ENCODE measurements around the gene ARX. TPM values are rescaled to one million over a fixed set of nuclear protein-coding genes. Genes with fewer than 3 reads are reported as not detected.

The ARX gene
- total RNA-seq, 1 donor from 2014 or later: not detected

GRCh38 chrX:25003066-25003849 is 12.5 kb downstream of the ARX start:
- no peak overlapping the region for H3K27ac ChIP-seq (ENCODE audit: low read depth, low read length)
- H4K20me1 ChIP-seq (ENCODE audit: insufficient read depth, low read length): peaks cover 8% of the 10 kb centered on the region
- peaks cover 2% of the 10 kb centered on the region for H3K9me3 Mint-ChIP-seq (ENCODE audit: unreplicated experiment)
- peak overlapping the region; percentile 40 for H3K4me3 Mint-ChIP-seq (ENCODE audit: unreplicated experiment)
- no peaks in the 10 kb centered on the region for H3K4me1 Mint-ChIP-seq (ENCODE audit: low read depth, unreplicated experiment)
- no peak for FAIRE-seq
- DNase-seq (ENCODE audit: low read depth): no peak
- H3K27me3 Mint-ChIP-seq (ENCODE audit: low read depth, unreplicated experiment): peaks cover 54% of the 10 kb centered on the region
- H2AFZ ChIP-seq (ENCODE audit: low read depth, low read length): no peak overlapping the region
- H3K36me3 ChIP-seq (ENCODE audit: insufficient read depth, low read length): no peaks in the 10 kb centered on the region
- H3K9ac ChIP-seq (ENCODE audit: low read length): peak overlapping the region; percentile 14
- no peak overlapping the region for H3K27ac Mint-ChIP-seq (ENCODE audit: unreplicated experiment)
- no peaks in the 10 kb centered on the region for H3K79me2 ChIP-seq (ENCODE audit: insufficient read depth, low read length)
- TF ChIP-seq CTCF (IDR thresholded peaks at IDR 0.05; ENCODE audit: insufficient read depth, low read depth, low read length): no peak
- no peak for TF ChIP-seq EZH2 (IDR thresholded peaks at IDR 0.05; ENCODE audit: insufficient read depth, low read length)
- H3K4me3 ChIP-seq (ENCODE audit: insufficient read depth, low read depth, low read length): no peak overlapping the region
- H3K9me3 ChIP-seq (ENCODE audit: insufficient read depth, low read depth, low read length): no peaks in the 10 kb centered on the region
- peaks cover 31% of the 10 kb centered on the region for H3K27me3 ChIP-seq (ENCODE audit: insufficient read depth, low read length)
- peak overlapping the region; percentile 67 for H3K4me2 ChIP-seq (ENCODE audit: low read length)
- H3K4me1 ChIP-seq (ENCODE audit: insufficient read depth, low read length): no peaks in the 10 kb centered on the region
- H3K36me3 Mint-ChIP-seq (ENCODE audit: low read depth, unreplicated experiment): no peaks in the 10 kb centered on the region

DNA sequence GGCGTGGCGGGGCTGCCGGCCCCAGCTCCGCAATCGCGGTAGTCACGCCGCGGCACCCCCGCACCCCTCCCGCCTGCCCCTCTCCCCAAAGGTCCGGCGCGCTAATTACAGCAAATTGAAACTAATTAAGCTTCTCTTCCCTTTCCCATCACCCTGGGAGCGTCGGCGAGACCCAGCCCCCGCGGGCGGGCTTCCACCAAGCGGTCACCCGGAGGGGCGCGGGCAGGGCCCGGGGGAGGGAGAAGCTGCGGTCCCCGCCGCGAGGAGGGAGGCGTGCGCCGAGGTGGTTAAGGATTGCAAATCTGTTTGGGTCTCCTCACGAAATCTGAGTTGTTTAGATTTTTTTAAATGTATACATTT is 13.1 kb downstream of the ARX start:
- Histone ChIP-seq H4K20me1 (ENCODE audit: insufficient read depth, low read length) (peaks cover 8% of the 10 kb centered on the region), H3K4me2 (ENCODE audit: low read length) (peak overlapping the region; percentile 67), H3K79me2 (ENCODE audit: insufficient read depth, low read length) (no peaks in the 10 kb centered on the region), H3K9me3 (ENCODE audit: insufficient read depth, low read depth, low read length) (no peaks in the 10 kb centered on the region), H3K27me3 (ENCODE audit: insufficient read depth, low read length) (peaks cover 25% of the 10 kb centered on the region), H3K9ac (ENCODE audit: low read length) (peak overlapping the region; percentile 14), H3K4me3 (ENCODE audit: insufficient read depth, low read depth, low read length) (peak overlapping the region; percentile 17), H3K36me3 (ENCODE audit: insufficient read depth, low read length) (no peaks in the 10 kb centered on the region), H3K27ac (ENCODE audit: low read depth, low read length) (no peak overlapping the region), H3K4me1 (ENCODE audit: insufficient read depth, low read length) (no peaks in the 10 kb centered on the region), H2AFZ (ENCODE audit: low read depth, low read length) (no peak overlapping the region)
- TF ChIP-seq CTCF (IDR thresholded peaks at IDR 0.05; ENCODE audit: insufficient read depth, low read depth, low read length): no peak
- TF ChIP-seq EZH2 (IDR thresholded peaks at IDR 0.05; ENCODE audit: insufficient read depth, low read length): no peak
- H3K36me3 Mint-ChIP-seq (ENCODE audit: low read depth, unreplicated experiment): no peaks in the 10 kb centered on the region
- H3K27ac Mint-ChIP-seq (ENCODE audit: unreplicated experiment): no peak overlapping the region
- H3K9me3 Mint-ChIP-seq (ENCODE audit: unreplicated experiment): peaks cover 2% of the 10 kb centered on the region
- H3K27me3 Mint-ChIP-seq (ENCODE audit: low read depth, unreplicated experiment): peaks cover 50% of the 10 kb centered on the region
- no peak for DNase-seq (ENCODE audit: low read depth)
- no peaks in the 10 kb centered on the region for H3K4me1 Mint-ChIP-seq (ENCODE audit: low read depth, unreplicated experiment)
- no peak for FAIRE-seq
- H3K4me3 Mint-ChIP-seq (ENCODE audit: unreplicated experiment): peak overlapping the region; percentile 40
